H1 (cell line): ENCODE measurements around the gene AANAT.

Experiments used
- MAFK ChIP-seq: IDR thresholded peaks from 2 replicates; pipeline ENCODE4 v1.6.1; 2012; ENCODE audit warnings: low read depth, mild to moderate bottlenecking, improper control_type of control experiment, low read length
- USF2 ChIP-seq: IDR thresholded peaks from 2 replicates; pipeline ENCODE4 v1.6.1; 2011; ENCODE audit warnings: low read length, improper control_type of control experiment
- TF ChIP-seq, protein P1 (sequence below), 3 experiments: IDR thresholded peaks; 1 replicate in 2 of 3; 2 replicates in 1 of 3; pipeline versions ENCODE4 v1.5.1 to v1.6.1; 2011; ENCODE audit warnings: low read length in 3 of 3, mild to moderate bottlenecking in 3 of 3, inconsistent platforms in 2 of 3, low read depth in 1 of 3, moderate library complexity in 1 of 3; ENCODE audit not compliant: insufficient read depth in 1 of 3; ENCODE audit errors: control extremely low read depth in 1 of 3

DNA sequence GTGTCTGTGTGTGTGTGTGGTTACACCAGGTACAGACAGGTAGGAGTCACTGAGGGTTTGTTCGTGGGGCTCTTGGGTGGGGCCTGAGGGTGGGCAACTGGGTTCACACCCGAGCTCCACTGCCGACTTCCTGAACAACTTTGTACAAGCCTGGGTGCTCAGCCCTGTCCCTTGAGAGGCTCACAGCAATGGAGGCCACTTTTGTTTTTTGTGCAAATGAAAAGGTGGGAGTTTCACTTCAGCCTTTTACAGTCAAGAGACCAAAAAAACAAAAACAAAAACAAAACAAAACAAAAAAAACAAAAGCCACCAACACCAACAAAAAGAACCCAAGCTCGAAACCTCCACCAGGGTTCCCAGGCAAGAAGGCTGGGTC lies 31.5 kb downstream of the AANAT start:
- TF ChIP-seq USF2 (no peak), MAFK (no peak)
- TF ChIP-seq, protein P1, sequence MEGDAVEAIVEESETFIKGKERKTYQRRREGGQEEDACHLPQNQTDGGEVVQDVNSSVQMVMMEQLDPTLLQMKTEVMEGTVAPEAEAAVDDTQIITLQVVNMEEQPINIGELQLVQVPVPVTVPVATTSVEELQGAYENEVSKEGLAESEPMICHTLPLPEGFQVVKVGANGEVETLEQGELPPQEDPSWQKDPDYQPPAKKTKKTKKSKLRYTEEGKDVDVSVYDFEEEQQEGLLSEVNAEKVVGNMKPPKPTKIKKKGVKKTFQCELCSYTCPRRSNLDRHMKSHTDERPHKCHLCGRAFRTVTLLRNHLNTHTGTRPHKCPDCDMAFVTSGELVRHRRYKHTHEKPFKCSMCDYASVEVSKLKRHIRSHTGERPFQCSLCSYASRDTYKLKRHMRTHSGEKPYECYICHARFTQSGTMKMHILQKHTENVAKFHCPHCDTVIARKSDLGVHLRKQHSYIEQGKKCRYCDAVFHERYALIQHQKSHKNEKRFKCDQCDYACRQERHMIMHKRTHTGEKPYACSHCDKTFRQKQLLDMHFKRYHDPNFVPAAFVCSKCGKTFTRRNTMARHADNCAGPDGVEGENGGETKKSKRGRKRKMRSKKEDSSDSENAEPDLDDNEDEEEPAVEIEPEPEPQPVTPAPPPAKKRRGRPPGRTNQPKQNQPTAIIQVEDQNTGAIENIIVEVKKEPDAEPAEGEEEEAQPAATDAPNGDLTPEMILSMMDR (IDR thresholded peaks at IDR 0.05; ENCODE audit: control extremely low read depth in 1 of 3, insufficient read depth in 1 of 3, low read depth in 1 of 3, low read length in 3 of 3), result no peak
